ENCODE measurements around the gene FBXO10.
"Not testable (repeated sequence)": the region's sequence is repeated elsewhere in the genome, so short reads cannot be mapped to it uniquely, and the experiment has no call there.

Gene FBXO10

DNA sequence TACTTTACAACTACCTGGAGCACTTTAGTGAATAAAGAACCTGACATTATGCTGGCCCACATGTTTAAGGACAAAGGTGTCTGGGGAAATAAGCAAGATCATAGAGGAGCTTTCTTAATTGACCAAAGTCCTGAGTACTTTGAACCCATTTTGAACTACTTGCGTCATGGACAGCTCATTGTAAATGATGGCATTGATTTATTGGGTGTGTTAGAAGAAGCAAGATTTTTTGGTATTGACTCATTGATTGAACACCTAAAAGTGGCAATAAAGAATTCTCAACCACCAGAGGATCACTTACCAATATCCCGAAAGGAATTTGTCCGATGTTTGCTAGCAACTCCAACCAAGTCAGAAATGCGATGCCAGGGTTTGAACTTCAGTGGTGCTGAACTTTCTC is 98.7 kb downstream of the FBXO10 start:
- DNase-seq: not testable (repeated sequence)

DNA sequence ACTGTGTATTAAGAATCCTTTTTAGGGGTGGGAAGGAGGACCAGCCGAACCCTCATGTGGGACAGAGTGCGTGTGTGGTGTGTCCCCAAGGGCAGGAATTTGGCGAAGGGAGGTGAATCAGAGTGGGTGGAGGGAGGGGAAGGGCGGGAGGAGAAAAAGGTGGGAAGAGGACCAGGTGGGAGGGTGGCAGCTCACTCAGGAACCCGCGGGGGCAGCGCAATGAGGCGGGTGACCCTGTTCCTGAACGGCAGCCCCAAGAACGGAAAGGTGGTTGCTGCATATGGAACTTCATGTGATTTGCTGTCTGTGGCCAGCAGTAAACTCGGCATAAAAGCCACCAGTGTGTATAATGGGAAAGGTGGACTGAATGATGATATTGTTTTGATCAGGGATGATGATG is 99.2 kb downstream of the FBXO10 start:
- no peak for DNase-seq

DNA sequence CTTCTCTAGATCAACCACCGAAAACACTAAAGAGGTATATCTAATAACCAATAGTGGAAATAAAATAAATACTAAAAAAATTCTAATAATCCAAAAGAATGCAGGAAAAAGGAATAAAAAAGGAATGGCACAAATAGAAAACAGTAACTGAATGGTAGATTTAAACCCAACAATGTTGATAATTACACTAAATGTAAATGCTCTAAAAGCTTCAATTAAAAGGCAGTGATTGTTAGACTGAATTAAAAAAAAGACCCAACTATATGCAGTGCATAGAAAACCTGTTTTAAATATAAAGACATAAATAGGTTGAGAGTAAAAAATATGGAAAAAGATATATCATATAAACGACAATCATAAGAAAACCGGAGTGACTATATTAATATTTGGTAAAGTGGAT is 101.7 kb downstream of the FBXO10 start:
- DNase-seq: no peak

DNA sequence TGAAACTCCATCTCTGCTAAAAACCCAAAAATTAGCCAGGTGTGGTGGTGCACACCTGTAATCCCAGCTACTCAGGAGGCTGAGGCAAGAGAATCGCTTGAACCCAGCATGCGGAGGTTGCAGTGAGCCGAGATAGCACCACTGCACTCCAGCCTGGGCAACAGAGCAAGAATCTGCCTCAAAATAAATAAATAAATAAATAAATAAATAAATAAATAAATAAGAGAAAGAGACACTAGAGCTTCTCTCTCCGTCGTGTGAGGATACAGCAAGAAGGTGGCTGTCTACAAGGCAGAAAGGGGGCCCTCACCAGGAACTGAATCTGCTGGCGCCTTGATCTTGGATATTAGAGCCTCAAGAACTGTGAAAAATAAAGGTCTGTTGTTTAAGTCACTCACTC is 102.2 kb downstream of the FBXO10 start:
- DNase-seq: not testable (repeated sequence)

DNA sequence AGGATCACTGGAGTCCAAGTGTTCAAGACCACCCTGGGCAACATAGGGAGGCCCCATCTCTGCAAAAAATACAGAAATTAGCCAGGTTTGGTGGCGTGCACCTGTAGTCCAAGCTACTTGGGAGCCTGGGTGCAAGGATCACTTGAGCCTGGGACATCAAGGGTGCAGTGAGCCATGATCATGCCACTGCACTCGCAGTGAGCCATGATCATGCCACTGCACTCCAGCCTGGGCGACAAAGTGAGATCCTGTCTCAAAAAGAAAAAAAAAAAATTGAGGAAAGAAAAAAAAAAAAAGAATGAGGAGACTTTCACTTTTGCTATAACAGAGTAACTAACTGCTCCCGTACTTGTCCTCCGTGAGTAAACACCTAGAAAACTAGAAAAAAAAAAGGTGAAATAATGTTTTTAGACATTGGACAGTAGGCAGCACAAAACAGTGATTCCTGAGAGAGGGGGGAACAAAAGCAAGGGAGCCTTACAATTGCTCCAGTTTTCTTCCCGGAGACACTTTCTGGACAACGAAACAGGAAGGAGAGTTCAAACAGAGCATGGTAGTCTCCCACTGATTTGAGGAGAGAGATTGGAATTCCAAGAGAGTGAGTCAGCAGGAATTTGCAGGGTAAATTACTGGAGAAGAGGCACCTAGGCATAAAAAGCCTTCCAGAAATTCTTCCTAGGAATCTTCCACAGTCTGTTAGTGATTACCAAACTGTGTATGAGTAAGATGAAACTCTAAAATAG is 104.1 kb downstream of the FBXO10 start:
- DNase-seq: peak; percentile 50

DNA sequence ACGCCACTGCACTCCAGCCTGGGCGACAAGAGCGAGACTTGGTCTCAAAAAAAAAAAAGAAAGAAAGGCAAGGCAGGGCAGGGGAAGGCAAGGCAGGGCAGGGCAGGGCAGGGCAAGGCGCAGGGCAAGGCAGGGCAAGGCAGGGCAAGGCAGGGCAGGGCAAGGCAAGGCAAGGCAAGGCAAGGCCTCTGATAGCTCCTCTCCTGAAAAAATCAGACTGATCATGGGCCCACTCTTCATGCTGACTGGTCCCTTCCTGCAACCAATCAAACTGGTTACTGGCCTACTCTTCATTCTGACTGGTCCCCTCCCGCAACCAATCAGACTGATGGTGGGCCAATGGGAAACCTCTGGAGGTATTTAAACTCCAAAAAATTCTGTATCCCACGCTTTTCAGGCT is 107.6 kb downstream of the FBXO10 start:
- DNase-seq: no peak

DNA sequence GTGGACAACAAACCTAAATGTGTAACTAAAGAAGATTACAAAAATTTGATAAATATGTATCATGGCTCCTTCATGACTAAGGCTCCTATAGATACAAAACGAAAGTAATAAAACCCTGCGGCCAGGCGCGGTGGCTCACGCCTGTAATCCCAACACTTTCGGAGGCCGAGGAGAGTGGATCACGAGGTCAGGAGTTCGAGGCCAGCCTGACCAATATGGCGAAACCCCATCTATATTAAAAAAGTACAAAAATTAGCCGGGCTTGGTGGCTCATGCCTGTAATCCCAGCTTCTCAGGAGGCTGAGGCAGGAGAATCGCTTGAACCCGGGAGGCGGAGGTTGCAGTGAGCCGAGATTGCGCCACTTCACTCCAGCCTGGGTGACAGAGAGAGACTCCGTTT is 108.7 kb downstream of the FBXO10 start:
- DNase-seq: not testable (repeated sequence)

DNA sequence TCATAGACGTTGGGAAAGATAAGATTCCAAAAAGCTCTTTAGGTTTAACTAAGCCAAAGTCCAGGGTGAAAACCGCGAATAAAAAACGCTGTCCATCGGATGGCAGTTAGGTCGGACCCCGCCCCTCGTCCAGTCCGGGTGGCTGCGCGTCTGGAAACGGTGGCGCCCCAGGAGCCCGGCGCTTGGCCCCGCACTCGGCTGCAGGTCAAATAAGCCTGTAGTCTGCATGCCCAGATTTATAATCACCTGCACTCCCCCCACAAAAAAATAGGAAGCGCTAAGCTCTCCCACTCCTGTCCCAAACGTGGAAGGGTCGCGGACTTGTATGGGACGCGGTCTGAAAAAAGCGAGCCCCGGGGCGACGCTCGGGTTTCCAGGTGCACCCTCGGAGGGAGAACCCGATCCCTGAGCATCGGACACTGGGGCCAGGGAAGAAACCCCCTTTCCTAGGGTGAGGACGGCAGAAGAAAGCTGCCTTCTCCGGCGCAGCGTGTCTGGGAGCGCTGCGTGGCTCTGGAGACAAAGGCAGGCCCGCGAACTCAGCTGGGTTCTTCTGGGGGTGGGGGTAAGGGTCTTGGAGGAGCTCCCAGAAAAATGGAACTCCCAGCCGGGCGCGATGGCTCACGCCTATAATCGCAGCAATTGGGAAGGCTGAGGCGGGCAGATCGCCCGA is 110.0 kb downstream of the FBXO10 start:
- DNase-seq: peak; percentile 97

DNA sequence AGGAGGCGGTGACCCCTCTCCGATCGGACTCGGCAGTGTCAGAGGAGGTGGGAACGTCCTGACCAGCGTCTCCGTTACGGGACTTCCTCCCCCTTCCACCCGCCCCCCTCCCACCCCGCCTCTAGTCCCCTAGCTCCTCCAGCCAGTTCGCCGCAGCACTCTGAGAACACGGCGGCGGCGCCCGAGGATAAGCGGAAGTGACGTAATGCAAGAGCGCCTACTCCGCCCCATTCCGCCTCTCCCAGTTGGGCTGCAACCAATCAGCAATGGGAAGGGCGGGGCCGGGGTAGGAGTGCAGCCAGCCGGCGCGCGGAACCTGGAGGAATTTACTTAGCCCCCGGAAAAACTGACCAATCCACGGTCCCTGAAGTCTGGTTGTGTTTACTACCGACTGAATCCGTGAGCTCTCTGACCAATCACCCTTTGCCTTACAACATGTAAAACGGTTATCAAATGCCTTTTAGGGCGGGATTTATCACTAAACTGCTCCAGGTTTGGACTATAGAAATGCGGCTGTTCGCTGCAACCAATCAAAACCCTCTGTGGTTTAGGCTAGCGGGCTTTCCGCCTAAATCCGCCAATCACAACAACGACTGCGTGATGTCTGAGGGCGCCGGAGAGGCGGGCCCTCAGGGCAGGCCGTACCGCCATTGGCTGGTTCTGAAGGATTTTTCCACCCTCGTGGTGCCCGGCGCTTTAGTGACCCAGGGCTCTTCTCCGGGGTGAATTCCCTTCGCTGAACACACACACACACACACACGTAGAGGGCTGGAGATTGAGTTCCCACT is 110.7 kb downstream of the FBXO10 start, which contains the start of gene ZBTB5:
Gene ZBTB5, minus strand, starts transcription at position 202 of the 788 bp plus-strand sequence. CDS start 22,899 bp downstream, outside the sequence.
- peak; percentile 100 for DNase-seq

GRCh38 chr9:37464426-37465248 is 111.5 kb downstream of the FBXO10 start:
- no peak for DNase-seq

DNA sequence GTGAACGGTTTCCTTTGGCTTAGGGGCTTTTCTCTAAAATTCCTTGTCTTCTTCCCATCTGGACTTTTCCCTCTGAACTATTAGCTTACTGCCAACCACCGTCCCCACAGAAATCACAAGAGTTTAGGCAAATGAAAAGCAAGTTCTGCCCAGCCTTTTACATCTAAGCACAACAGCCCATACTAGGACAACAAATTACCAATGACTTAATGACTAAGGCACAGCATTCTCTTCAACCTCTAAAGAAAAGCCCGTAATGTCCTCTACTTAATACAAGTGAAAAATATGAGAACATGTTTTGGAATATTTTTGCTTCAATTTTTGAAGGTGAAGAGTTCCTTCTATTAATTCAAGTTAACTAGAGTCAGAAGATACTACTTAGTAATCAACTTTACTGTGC is 112.2 kb downstream of the FBXO10 start:
- peak; percentile 13 for DNase-seq

Data from NCI-H69 (cell line).